Suppressor macrophage treated with lipopolysaccharide for 1 hour (primary cell): ENCODE measurements around the gene DNM2.
"Not testable (repeated sequence)": the region's sequence is repeated elsewhere in the genome, so short reads cannot be mapped to it uniquely, and the experiment has no call there.

Experiments used
- DNase-seq, 3 donors: peaks; one replicate each; pipeline ENCODE4 v3.0.0-alpha.2; 2020 to 2022

Gene DNM2

DNA sequence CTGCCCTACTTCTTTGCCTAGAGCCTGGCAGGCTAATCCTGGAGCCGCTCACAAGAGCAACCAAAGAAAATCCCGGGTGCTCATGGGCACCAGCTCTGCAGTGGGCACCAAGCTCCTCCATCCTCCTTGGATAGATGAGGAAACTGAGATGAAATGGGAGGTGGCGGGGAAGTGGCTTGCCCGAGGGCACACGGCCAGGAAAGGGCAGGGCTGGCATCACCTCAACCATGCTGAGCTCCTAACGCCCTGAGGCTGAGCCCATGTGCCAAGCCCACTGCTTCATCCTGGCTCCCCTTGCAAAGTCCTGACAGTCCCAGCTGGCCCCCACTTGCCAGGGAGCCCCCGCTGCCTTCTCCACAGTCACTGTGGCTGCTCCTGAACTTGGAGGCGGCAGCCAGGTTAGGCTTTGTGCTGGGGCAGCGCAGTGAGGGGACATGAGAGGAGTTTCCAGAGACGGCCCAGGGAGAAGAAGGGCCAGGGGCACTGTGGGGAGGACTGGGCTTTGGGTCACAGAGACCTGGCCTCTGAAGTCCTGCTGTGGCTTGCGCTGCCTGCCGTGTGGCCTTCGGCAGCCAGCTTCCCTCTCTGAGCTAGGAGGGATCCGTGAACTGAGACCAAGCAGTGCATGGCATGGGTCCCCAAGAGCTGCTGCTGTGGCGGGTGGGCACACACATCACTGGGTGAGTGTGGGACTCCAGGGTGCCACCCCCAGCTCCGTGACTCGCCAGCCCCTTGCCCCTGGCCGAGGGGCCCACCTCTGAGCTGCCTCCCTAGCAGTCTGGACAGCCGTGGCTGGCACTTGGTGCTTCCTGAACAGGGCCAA is 100.6 kb downstream of the DNM2 start:
- DNase-seq, result no peak

GRCh38 chr19:10819124-10820060 is 101.5 kb downstream of the DNM2 start:
- no peak for DNase-seq

DNA sequence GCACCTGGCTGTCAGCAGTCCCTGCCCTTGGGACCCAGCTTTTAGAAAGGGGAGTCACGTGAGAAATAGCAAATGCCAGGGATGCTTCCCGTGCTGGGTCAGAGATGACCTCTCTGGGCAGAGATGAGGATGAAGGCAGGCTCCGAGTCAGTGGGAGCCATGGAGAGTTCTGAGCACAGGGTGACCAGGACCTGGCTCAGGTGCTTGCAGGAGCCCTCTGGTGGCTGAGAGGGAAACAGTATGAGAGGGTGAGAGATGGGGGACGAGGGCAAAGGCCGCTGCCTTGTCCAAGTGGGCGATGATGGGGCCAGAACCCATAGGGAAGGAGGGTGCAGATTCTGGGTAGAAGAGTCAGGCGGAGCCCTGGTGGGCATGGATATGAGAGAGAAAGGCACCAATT is 102.3 kb downstream of the DNM2 start:
- peak in 1 of 3 donors; percentile 16 for DNase-seq

DNA sequence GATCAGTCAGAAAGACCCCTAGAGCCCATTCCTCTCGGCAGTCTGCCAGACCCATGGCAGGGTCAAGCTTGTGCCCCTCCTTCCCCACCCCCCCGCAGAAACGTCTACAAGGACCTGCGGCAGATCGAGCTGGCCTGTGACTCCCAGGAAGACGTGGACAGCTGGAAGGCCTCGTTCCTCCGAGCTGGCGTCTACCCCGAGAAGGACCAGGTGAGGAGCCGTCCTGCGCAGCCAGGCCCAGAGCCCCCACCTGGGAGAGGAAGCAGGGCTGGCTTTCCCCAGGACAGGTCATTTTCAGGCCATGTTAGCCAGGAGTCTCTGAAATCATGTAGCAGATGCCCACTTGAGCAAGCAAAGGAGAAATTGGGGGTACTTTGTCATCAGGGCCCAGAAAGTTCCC is 105.8 kb downstream of the DNM2 start:
- no peak for DNase-seq

DNA sequence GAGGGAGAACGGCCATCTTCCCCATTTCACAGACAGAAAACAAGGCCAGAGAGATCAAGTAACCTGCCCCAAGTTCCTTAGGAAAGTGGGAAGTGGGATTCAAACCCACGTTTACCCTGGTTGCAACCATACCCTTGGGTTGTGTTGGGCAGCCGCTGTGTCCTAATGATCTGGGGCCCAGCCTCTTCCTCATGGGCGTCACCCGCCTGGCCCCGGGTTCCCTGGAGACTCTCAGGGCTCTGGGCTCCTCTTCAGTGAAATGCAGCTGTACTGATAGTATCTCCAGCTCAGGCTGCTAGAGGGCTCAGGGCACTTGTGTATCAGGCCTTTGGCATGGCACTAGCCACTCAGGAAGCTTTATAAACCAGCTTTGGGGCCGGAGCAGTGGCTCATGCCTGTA is 108.4 kb downstream of the DNM2 start:
- no peak for DNase-seq

DNA sequence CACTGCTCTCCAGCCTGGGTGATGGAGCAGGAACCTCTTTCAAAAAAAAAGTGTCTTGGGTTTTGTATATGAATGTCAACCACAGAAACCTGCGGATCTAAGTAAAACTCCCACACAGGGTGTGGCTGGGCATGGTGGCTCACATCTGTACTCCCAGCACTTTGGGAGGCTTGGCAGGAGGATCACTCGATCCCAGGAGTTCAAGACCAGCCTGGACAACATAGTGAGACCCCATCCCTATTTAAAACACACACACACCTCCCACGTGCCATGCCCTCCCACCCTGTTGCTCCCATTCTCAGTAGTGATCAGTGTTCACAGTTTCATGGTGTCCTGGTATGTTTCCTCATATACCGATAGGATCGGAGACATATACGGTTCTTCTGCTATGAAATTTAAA is 109.0 kb downstream of the DNM2 start:
- DNase-seq, result no peak

GRCh38 chr19:10828981-10829821 is 111.3 kb downstream of the DNM2 start:
- no peak for DNase-seq

- DNase-seq, result no peak
These were observed 112.1 kb downstream of the DNM2 start for GRCh38 chr19:10829967-10830366.

DNA sequence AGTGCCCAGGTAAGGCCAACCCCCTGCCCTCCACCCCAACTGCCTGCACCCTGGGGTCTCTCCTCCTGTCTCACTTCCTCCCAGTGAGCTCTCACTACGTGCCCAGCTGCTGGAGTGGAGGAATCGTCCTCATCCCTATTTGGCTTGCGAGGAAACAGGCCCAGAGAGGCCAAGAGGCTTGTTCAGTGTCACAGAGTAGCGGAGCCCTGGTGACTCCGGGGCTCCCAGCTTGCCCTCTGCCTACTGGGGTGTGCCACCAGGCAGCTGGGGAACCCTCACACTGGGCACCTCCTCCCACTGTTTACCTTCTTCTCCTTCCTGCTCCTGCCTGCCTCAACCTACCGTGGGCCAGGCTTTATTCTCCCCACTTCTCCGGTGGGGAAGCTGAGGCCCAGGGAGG is 112.5 kb downstream of the DNM2 start:
- no peak for DNase-seq

DNA sequence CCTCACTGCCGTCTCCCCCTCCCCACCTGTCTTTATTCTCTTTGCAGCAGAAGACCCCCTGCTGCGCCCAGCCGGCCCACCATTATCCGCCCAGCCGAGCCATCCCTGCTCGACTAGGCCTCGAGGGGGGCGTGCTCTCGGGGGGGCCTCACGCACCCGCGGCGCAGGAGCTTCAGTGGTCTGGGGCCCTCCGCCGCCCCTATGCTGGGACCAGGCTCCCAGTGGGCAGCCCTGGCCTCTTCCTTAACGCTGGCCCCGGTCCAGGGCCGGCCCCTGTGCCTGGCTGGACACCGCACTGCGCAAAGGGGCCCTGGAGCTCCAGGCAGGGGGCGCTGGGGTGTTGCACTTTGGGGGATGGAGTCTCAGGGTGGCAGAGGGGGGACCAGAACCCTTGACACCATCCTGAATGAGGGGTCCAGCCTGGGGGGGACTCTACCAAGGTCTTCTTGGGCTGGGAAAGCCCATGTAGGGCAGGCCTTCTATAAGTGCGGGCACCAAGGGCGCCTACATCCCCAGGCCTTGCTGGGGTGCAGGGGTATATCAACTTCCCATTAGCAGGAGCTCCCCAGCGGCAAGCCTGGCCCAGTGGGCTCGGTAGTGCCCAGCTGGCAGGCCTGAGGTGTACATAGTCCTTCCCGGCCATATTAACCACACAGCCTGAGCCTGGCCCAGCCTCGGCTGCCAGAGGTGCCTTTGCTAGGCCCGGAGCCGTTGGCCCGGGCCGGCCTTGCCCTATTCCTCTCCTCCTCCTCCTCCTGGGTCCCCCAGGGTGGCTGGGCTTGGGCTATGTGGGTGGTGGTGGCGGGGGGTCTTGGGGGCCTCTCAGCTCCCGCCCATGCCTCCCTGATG is 113.3 kb downstream of the DNM2 start:
- no peak for DNase-seq

DNA sequence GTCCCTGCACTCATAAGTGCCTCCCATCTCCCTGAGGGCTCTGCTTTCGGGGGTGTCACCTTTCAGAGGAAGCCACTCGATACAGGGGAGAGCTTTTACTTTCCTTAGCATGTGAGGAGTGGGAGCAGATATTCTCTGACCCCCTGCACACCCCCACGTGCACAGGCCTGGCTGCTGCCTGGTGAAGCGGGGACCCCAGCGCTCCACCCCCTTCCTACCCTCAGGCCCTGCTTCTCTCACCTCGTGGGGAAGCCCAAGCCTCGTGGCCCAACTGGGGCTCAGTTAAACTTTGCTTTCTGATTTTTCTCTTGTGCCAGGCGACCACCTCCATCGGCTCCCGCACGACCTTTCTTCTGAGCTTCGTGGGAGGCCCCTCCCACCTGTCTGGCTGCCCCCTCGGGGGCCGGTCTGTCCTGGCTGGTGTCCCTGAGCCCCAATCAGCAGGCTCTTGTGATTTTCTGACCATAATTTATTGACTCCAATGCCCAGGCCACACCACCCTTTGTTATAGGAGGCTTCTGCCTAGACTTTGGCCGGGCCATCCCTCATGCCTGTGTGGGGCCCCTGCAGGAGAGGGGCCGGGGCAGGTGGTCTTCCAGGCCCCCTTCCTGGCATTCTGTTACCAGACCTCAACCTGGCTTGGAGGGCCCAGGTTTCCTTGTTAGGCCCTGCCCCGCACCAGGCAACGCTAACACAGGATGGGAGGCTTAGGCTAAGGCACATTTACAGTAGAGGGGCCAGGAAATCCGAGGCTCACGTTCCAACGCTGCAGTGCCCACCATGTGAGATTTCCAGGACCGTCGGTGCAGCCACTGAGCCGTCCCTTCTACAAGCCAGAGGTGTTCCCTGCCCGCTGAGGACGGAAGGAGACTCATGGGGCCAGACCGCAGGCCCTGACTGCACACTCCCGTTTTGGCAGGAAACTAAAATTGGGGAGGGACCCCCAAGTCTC is 114.4 kb downstream of the DNM2 start:
- peak in 1 of 3 donors; percentile 13 for DNase-seq

- DNase-seq, result no peak
These were observed 115.0 kb downstream of the DNM2 start for GRCh38 chr19:10832939-10833296.

- DNase-seq, result no peak
These were observed 117.3 kb downstream of the DNM2 start for GRCh38 chr19:10835089-10835753.

- peak; percentile 99 to 100 (median 100) for DNase-seq
These were observed 118.0 kb downstream of the DNM2 start, which contains the start of gene TMED1 for GRCh38 chr19:10835754-10836478. TMED1 (minus strand) TSS chr19:10836212; CDS start chr19:10836191, 21 bp downstream.

DNA sequence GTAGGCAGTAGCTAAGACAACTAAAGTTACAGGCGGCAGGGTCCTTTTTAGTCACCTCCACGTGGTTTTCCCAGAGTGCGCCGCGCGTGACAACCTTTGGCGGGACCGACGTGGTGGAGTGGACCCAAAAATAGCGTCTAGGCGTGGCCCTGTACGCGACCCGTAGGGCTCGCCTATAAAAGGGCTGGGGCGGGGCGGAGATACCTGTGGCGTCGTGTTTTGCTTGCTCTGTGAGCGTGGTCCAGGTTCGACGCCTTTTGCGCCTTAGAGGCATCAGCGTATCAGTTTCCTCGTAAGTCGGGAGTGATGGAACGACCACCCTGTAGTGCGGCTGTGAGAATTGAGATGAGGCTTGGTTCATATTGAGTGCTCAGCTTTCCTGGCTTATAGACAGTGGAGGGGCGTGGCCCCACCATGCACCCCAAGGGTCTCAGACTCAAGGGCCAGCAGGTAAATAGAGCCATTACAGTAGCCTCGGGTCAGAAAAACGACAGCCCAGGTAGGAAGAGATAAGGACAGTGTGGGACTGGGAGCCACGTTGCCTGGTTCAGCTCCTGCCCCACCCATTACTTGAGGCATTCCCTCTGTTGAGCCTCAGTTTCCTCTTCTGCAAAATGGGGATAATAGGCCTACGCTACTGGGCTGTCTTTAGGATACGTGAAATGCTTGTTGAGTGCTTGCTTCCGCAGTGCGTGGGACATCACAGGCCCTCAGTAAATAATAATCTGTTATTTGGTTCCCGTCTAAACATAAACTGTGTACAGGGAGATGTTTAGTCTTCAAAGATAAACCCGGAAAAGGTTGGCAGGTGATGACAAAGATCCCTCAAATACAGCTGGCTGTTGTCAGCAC is 118.8 kb downstream of the DNM2 start:
- DNase-seq, result peak; percentile 84 to 87 (median 85)

- DNase-seq, result not testable (repeated sequence)
These were observed 119.8 kb downstream of the DNM2 start for GRCh38 chr19:10837649-10838048.

- no peak for DNase-seq
These were observed 120.5 kb downstream of the DNM2 start for GRCh38 chr19:10838377-10838776.
